GM12873 (cell line): ENCODE results near the gene CCL23.

ENCODE experiments used
- TF ChIP-seq, protein P1 (sequence below): IDR thresholded peaks from 2 replicates; pipeline ENCODE4 v1.5.1; 2012; ENCODE audit warnings: low read depth, mild to moderate bottlenecking, moderate library complexity, low read length, control low read depth; ENCODE audit not compliant: insufficient read depth; ENCODE audit errors: missing control alignments

Gene CCL23, protein sequence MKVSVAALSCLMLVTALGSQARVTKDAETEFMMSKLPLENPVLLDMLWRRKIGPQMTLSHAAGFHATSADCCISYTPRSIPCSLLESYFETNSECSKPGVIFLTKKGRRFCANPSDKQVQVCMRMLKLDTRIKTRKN

DNA sequence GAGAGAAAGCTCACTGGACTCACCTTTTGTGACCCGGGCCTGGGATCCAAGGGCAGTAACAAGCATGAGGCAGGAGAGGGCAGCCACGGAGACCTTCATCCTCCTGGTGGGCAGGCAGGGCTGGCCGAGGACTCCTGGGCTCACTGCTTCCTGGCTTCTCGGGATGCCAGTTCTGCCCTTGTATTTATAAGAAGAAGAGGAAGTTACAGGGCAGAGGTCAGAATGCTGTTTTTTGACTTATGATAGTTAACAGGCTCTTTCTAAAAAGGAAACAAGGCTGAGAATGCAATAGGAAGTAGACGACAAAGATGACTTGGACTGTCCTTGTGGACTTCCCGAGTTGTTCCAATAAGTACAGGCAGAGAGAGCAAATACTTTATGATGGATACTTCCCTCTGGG lies at the start of gene CCL23:
CCL23 (minus strand) TSS at position 174 of the 400 bp plus-strand sequence; CDS start at position 99, 75 bp downstream.
- TF ChIP-seq, protein P1, sequence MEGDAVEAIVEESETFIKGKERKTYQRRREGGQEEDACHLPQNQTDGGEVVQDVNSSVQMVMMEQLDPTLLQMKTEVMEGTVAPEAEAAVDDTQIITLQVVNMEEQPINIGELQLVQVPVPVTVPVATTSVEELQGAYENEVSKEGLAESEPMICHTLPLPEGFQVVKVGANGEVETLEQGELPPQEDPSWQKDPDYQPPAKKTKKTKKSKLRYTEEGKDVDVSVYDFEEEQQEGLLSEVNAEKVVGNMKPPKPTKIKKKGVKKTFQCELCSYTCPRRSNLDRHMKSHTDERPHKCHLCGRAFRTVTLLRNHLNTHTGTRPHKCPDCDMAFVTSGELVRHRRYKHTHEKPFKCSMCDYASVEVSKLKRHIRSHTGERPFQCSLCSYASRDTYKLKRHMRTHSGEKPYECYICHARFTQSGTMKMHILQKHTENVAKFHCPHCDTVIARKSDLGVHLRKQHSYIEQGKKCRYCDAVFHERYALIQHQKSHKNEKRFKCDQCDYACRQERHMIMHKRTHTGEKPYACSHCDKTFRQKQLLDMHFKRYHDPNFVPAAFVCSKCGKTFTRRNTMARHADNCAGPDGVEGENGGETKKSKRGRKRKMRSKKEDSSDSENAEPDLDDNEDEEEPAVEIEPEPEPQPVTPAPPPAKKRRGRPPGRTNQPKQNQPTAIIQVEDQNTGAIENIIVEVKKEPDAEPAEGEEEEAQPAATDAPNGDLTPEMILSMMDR: no peak

DNA sequence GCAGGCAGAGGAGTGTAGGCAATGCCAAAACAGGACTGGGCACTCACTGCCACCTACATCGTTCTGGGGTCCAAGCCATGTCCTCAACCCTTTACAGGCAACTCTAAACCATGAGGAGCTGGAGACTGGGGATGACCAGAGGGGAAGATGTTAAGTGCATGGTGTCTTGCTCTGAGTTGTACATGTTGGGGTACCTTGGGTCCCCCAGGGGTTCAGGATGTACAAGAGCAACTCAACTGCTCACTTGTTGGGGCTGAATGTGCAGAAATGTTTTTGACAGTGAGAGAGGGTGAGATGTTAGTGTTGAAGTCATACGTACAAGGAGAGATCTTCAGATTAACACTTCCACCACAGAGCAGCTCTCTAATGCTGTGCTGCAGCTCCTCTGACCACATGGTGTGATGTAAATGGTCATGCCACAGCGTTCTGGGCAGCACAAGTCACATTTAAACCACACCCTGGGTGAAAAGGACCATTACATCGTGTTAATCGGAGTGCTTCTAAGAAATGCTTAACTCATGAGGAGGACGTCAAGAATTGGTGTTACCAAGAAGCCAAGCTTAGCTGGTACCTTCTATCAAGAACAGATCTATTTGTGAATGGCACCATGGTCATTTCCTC lies 48.7 kb upstream of the CCL23 start:
- TF ChIP-seq, protein P1: no peak

DNA sequence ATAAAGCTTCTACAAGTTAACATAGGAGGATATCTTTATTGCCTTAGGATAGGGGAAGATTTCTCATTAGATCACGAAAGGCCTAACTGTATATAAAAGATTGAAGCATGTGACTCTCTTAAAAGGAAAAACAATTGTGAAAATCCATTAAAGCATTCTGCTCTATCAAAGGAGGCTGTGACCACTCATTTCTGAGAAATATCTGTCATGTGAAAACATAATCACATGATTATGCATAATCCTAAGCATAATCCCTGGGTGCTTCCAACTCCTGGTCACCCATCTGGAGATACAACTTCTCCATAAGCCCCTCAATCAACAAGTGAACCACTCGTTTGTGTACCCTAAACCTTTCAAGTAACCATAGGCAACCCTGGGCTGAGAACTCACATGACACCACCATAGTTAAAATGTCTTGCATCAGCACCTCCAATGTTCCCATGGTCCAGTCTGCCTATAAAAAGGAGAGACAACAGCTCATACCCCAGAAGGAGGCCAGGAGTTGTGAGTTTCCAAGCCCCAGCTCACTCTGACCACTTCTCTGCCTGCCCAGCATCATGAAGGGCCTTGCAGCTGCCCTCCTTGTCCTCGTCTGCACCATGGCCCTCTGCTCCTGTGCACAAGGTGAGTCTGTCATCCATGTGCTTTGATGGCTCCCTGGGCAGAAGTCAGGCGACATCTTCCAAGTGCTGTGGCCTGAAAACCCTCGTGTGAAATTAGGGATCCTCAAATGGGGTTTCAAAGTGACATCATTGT lies 46.2 kb upstream of the CCL23 start, which contains the start of gene CCL18:
CCL18 (plus strand) TSS at position 487 of the 756 bp plus-strand sequence; CDS start at position 558, 71 bp downstream.
- TF ChIP-seq, protein P1: no peak

- TF ChIP-seq, protein P1: no peak
Measured at GRCh38 chr17:36060816-36061215, 43.0 kb upstream of the CCL23 start.

DNA sequence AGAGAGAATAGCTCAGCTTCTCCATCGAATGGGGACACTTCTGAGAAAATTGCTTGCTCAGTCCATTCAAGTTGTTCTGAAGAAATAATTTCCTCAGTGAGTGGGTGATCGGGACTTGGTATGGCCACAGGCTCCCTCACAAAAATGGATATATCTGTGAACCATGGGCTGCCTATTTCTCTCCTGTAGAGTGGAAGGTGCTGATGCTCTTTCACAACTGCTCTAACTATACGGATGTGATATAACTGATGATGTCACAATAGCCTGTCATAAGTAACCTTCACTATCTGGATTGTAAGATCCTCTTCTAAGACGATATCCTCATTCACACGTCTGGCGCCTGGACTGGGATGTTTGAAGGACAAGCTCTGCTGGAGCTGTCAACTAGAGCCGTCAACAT lies 41.6 kb upstream of the CCL23 start:
- TF ChIP-seq, protein P1: no peak

- TF ChIP-seq, protein P1: no peak
Measured at GRCh38 chr17:36057911-36058310, 40.1 kb upstream of the CCL23 start.

DNA sequence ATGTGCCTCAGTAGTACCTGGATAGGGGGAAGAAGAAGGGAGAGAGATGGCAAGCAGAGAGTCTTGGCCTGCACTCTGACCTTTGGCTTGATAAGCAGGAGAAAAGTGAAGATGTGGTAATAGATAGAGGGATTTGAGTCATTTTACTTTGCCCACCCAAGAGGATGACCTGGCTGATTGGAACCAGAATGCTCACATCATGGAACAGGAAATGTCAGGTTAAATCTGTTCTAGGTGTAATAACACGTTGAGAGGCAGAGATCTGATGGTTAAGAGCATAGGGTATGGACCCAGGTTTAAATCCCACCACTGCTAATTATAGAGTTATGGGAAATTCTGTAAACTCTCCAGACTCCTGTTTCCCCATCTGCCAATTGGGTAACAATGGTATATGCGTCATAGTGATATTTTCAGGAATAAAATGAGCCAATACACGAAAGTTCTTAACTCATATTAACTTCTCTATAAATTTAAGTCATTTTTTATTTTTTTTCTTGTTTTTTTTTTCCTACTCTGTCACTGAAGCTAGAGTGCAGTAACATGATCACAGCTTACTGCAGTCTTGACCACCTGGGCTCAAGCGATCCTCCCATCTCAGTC lies 38.2 kb upstream of the CCL23 start:
- TF ChIP-seq, protein P1: no peak
